Muscle of leg (tissue), 11 donors: ENCODE data around the gene RARA. TPM values are rescaled to one million over a fixed set of nuclear protein-coding genes. Genes with fewer than 3 reads are reported as not detected.

Experiments
- DNase-seq: peaks from one replicate; pipeline ENCODE4 v3.0.0; 2013
- H3K27ac ChIP-seq: one replicate; pipeline ENCODE4 v1.5.1; 2013; ENCODE audit warnings: mild to moderate bottlenecking, low read length, control low read depth
- H3K27me3 ChIP-seq: one replicate; pipeline ENCODE4 v1.6.1; 2013; ENCODE audit warnings: low read length; ENCODE audit not compliant: control insufficient read depth, insufficient read depth
- H3K36me3 ChIP-seq: one replicate; pipeline ENCODE4 v1.6.1; 2013; ENCODE audit warnings: low read length; ENCODE audit not compliant: control insufficient read depth, insufficient read depth
- H3K4me1 ChIP-seq: one replicate; pipeline ENCODE4 v1.6.1; 2013; ENCODE audit warnings: low read length; ENCODE audit not compliant: control insufficient read depth, insufficient read depth
- H3K4me3 ChIP-seq: one replicate; pipeline ENCODE4 v1.5.1; 2013; ENCODE audit warnings: low read length, control low read depth
- H3K9me3 ChIP-seq: replicated peaks from 2 replicates; pipeline ENCODE4 v1.6.1; 2013; ENCODE audit warnings: low read depth, low read length; ENCODE audit not compliant: control insufficient read depth
- WGBS: methylation state at CpG from one replicate; pipeline ENCODE4 v1.1.5; 2013; ENCODE audit warnings: missing lambda C conversion rate; ENCODE audit not compliant: insufficient coverage; 5-methylcytosine and 5-hydroxymethylcytosine counted together
- polyA plus RNA-seq, 8 donors: library from polyadenylated mRNA; unstranded; fragments of 120-200 nt; gene quantifications; one replicate each; pipeline versions ENCODE4 v1.2.1 to v1.2.3, GENCODE V29; 2013; ENCODE audit warnings: inconsistent platforms in 1 of 8, low replicate concordance in 1 of 8; ENCODE audit not compliant: insufficient read length in 8 of 8, insufficient read depth in 1 of 8
- total RNA-seq: library from RNA; stranded (reverse); fragments of 120-200 nt; gene quantifications from one replicate; pipeline ENCODE4 v1.2.4, GENCODE V29; 2013

RARA gene
- total and polyA plus RNA-seq, 9 donors: 28.2 to 77.2 (median 62.1) TPM

- H3K9me3 ChIP-seq: no peaks in the 10 kb centered on the region
- peaks cover 8% of the 10 kb centered on the region for H3K4me1 ChIP-seq
- 100% methylated on average over 2 of the region's 4 CpGs for WGBS
- DNase-seq: no peak
- peaks cover 53% of the 10 kb centered on the region for H3K36me3 ChIP-seq
- no peak overlapping the region for H3K4me3 ChIP-seq
- H3K27ac ChIP-seq: no peak overlapping the region
- no peaks in the 10 kb centered on the region for H3K27me3 ChIP-seq
Observed at GRCh38 chr17:40279402-40279801, 29.6 kb upstream of the RARA start.

GRCh38 chr17:40281663-40282062 is 27.3 kb upstream of the RARA start:
- peaks cover 45% of the 10 kb centered on the region for H3K36me3 ChIP-seq
- H3K27ac ChIP-seq: no peak overlapping the region

GRCh38 chr17:40283662-40284061 is 25.3 kb upstream of the RARA start:
- Histone ChIP-seq H3K27ac (peak overlapping the region; percentile 83), H3K4me3 (no peak overlapping the region), H3K9me3 (no peaks in the 10 kb centered on the region), H3K27me3 (no peaks in the 10 kb centered on the region), H3K4me1 (peaks cover 21% of the 10 kb centered on the region), H3K36me3 (peaks cover 33% of the 10 kb centered on the region)
- WGBS: no CpG with 5 or more reads among the region's 2 CpGs
- no peak for DNase-seq

More at GRCh38 chr17:40281663-40282062, 27.3 kb upstream of the RARA start:
- no peak overlapping the region for H3K4me3 ChIP-seq
- H3K27me3 ChIP-seq: no peaks in the 10 kb centered on the region
- H3K4me1 ChIP-seq: peaks cover 14% of the 10 kb centered on the region
- no peak for DNase-seq
- WGBS: no CpG with 5 or more reads among the region's 2 CpGs
- no peaks in the 10 kb centered on the region for H3K9me3 ChIP-seq

- Histone ChIP-seq H3K27me3 (no peaks in the 10 kb centered on the region), H3K36me3 (peaks cover 28% of the 10 kb centered on the region), H3K9me3 (no peaks in the 10 kb centered on the region), H3K27ac (peak overlapping the region; percentile 83), H3K4me1 (peaks cover 21% of the 10 kb centered on the region), H3K4me3 (no peak overlapping the region)
- DNase-seq: peak; percentile 91
- WGBS: no CpG with 5 or more reads among the region's 2 CpGs
Observed at GRCh38 chr17:40284085-40284713, 24.8 kb upstream of the RARA start.

GRCh38 chr17:40286473-40286872 is 22.5 kb upstream of the RARA start:
- H3K9me3 ChIP-seq: no peaks in the 10 kb centered on the region
- H3K27me3 ChIP-seq: no peaks in the 10 kb centered on the region
- peaks cover 7% of the 10 kb centered on the region for H3K36me3 ChIP-seq
- peaks cover 28% of the 10 kb centered on the region for H3K4me1 ChIP-seq
- DNase-seq: no peak
- WGBS: no CpG with 5 or more reads among the region's 2 CpGs
- no peak overlapping the region for H3K27ac ChIP-seq
- H3K4me3 ChIP-seq: no peak overlapping the region

- H3K27me3 ChIP-seq: no peaks in the 10 kb centered on the region
- peaks cover 2% of the 10 kb centered on the region for H3K36me3 ChIP-seq
- no peak overlapping the region for H3K27ac ChIP-seq
- no peaks in the 10 kb centered on the region for H3K9me3 ChIP-seq
- DNase-seq: no peak
- WGBS: 42% methylated on average over 3 of the region's 4 CpGs
- H3K4me3 ChIP-seq: peak overlapping the region; percentile 4
- H3K4me1 ChIP-seq: peaks cover 31% of the 10 kb centered on the region
Observed at GRCh38 chr17:40287159-40287493, 21.9 kb upstream of the RARA start.

- peak within 1 kb of the TSS; percentile 69 for H3K4me3 ChIP-seq
- DNase-seq: peak; percentile 100
- H3K36me3 ChIP-seq: no peaks in the 10 kb centered on the region
- peak within 1 kb of the TSS; percentile 72 for H3K27ac ChIP-seq
- peaks cover 31% of the 10 kb centered on the region for H3K4me1 ChIP-seq
- under 1% methylated on average over 44 of the region's 47 CpGs for WGBS
- H3K27me3 ChIP-seq: no peaks in the 10 kb centered on the region
- no peaks in the 10 kb centered on the region for H3K9me3 ChIP-seq
Observed at GRCh38 chr17:40287494-40288369, 21.2 kb upstream of the RARA start, which contains the start of gene CDC6. TSS of gene CDC6 (plus strand) at chr17:40287879. CDS start at chr17:40289421, 1,542 bp downstream.

GRCh38 chr17:40290629-40291280 is 18.2 kb upstream of the RARA start:
- peaks cover 2% of the 10 kb centered on the region for H3K36me3 ChIP-seq
- H3K4me1 ChIP-seq: peaks cover 19% of the 10 kb centered on the region
- H3K9me3 ChIP-seq: no peaks in the 10 kb centered on the region
- H3K27me3 ChIP-seq: no peaks in the 10 kb centered on the region
- no peak overlapping the region for H3K4me3 ChIP-seq
- no CpG with 5 or more reads among the region's 4 CpGs for WGBS
- peak; percentile 86 for DNase-seq
- peak overlapping the region; percentile 70 for H3K27ac ChIP-seq

- Histone ChIP-seq H3K27me3 (no peaks in the 10 kb centered on the region), H3K9me3 (no peaks in the 10 kb centered on the region), H3K36me3 (peaks cover 6% of the 10 kb centered on the region), H3K27ac (peak overlapping the region; percentile 70), H3K4me1 (peaks cover 23% of the 10 kb centered on the region), H3K4me3 (no peak overlapping the region)
- WGBS: 60% methylated on average over 2 of the region's 2 CpGs
- DNase-seq: peak; percentile 71
Observed at GRCh38 chr17:40291281-40291664, 17.7 kb upstream of the RARA start.

GRCh38 chr17:40293363-40293762 is 15.6 kb upstream of the RARA start:
- WGBS: 33% methylated on average over 1 of the region's 1 CpG
- Histone ChIP-seq H3K4me3 (no peak overlapping the region), H3K36me3 (peaks cover 6% of the 10 kb centered on the region), H3K4me1 (peaks cover 17% of the 10 kb centered on the region), H3K27me3 (no peaks in the 10 kb centered on the region), H3K9me3 (no peaks in the 10 kb centered on the region), H3K27ac (peak overlapping the region; percentile 92)
- peak; percentile 98 for DNase-seq
